HG02852 (cell line): ENCODE results near the gene LDOC1.
"Not testable (repeated sequence)": the region's sequence is repeated elsewhere in the genome, so short reads cannot be mapped to it uniquely, and the experiment has no call there.

Experiments
- ATAC-seq: cut with Tn5 transposase; IDR thresholded peaks from one replicate; pipeline ENCODE4 v1.9.1; 2021; ENCODE audit warnings: mild to moderate bottlenecking, moderate library complexity; ENCODE audit not compliant: unreplicated experiment

Gene LDOC1

GRCh38 chrX:141176586-141177451 is at the start of gene LDOC1:
Gene LDOC1, minus strand, starts transcription at chrX:141177129. Its CDS starts 108 bp downstream, at chrX:141177021.
- no peak for ATAC-seq

- no peak for ATAC-seq
Observed at GRCh38 chrX:141221611-141222010, 44.7 kb upstream of the LDOC1 start.

GRCh38 chrX:141220342-141221008 is 43.5 kb upstream of the LDOC1 start:
- ATAC-seq: no peak

GRCh38 chrX:141214196-141214595 is 37.3 kb upstream of the LDOC1 start:
- no peak for ATAC-seq

GRCh38 chrX:141201962-141202361 is 25.0 kb upstream of the LDOC1 start:
- no peak for ATAC-seq

GRCh38 chrX:141188573-141188972 is 11.6 kb upstream of the LDOC1 start:
- ATAC-seq: not testable (repeated sequence)

GRCh38 chrX:141185366-141185765 is 8.4 kb upstream of the LDOC1 start:
- no peak for ATAC-seq

GRCh38 chrX:141183000-141183399 is 6.1 kb upstream of the LDOC1 start:
- no peak for ATAC-seq

GRCh38 chrX:141180851-141181250 is 3.9 kb upstream of the LDOC1 start:
- no peak for ATAC-seq

GRCh38 chrX:141175786-141176185 is 1.1 kb downstream of the LDOC1 start:
- no peak for ATAC-seq

- ATAC-seq: no peak
Observed at GRCh38 chrX:141164406-141164805, 12.5 kb downstream of the LDOC1 start.

- no peak for ATAC-seq
Observed at GRCh38 chrX:141158084-141158483, 18.8 kb downstream of the LDOC1 start.

GRCh38 chrX:141155231-141155630 is 21.7 kb downstream of the LDOC1 start:
- not testable (repeated sequence) for ATAC-seq

- ATAC-seq: no peak
Observed at GRCh38 chrX:141142946-141143345, 34.0 kb downstream of the LDOC1 start.

- ATAC-seq: no peak
Observed at GRCh38 chrX:141133272-141133671, 43.7 kb downstream of the LDOC1 start.

GRCh38 chrX:141127146-141127545 is 49.8 kb downstream of the LDOC1 start:
- ATAC-seq: no peak
